Fibroblast of lung (primary cell): ENCODE results near the gene PCBP3.

Source experiments
- CTCF ChIP-seq, 2 donors: IDR thresholded peaks in 1 of 2; conservative IDR thresholded peaks in 1 of 2; 1 replicate in 1 of 2; 2 replicates in 1 of 2; pipeline ENCODE4 v1.5.1; 2011 to 2012; ENCODE audit warnings: low read length in 2 of 2, control low read depth in 1 of 2, inconsistent platforms in 1 of 2, low read depth in 1 of 2, mild to moderate bottlenecking in 1 of 2
- EZH2 ChIP-seq: IDR thresholded peaks from 2 replicates; pipeline ENCODE4 v1.5.1; 2012; ENCODE audit warnings: low read length, control low read depth, mild to moderate bottlenecking; ENCODE audit errors: missing control alignments

GRCh38 chr21:45857761-45858160 is 214.2 kb downstream of the PCBP3 start:
- TF ChIP-seq CTCF (conservative IDR thresholded peaks at IDR 0.05 in 1 of 2, IDR thresholded peaks at IDR 0.05 in 1 of 2; ENCODE audit: low read depth in 1 of 2, low read length in 2 of 2) (no peak), EZH2 (no peak)
